GM19452 (cell line): Measurements from ENCODE around the gene PLD2.

Experiments used
- ATAC-seq: cut with Tn5 transposase; IDR thresholded peaks from one replicate; pipeline ENCODE4 v1.9.1; 2021; ENCODE audit not compliant: unreplicated experiment

The PLD2 gene

GRCh38 chr17:4806777-4807604 lies at the start of gene PLD2:
TSS of gene PLD2 (plus strand) at chr17:4807152. CDS start at chr17:4807773, 621 bp downstream.
- ATAC-seq: peak; percentile 95

- no peak for ATAC-seq
Measured at GRCh38 chr17:4759776-4760236, 47.1 kb upstream of the PLD2 start.

GRCh38 chr17:4764595-4764994 lies 42.4 kb upstream of the PLD2 start:
- ATAC-seq: no peak

GRCh38 chr17:4766201-4766600 lies 40.8 kb upstream of the PLD2 start:
- no peak for ATAC-seq

GRCh38 chr17:4766723-4767122 lies 40.2 kb upstream of the PLD2 start:
- no peak for ATAC-seq

GRCh38 chr17:4768298-4768697 lies 38.7 kb upstream of the PLD2 start:
- no peak for ATAC-seq

- no peak for ATAC-seq
Measured at GRCh38 chr17:4769628-4770027, 37.3 kb upstream of the PLD2 start.

- no peak for ATAC-seq
Measured at GRCh38 chr17:4771519-4772234, 35.3 kb upstream of the PLD2 start, which contains the start of gene TM4SF5. TSS of gene TM4SF5 (plus strand) at chr17:4771886. CDS start at chr17:4771923, 37 bp downstream.

- no peak for ATAC-seq
Measured at GRCh38 chr17:4772235-4772613, 34.7 kb upstream of the PLD2 start.

- no peak for ATAC-seq
Measured at GRCh38 chr17:4777969-4778760, 28.8 kb upstream of the PLD2 start.

- no peak for ATAC-seq
Measured at GRCh38 chr17:4780325-4780955, 26.5 kb upstream of the PLD2 start.

- no peak for ATAC-seq
Measured at GRCh38 chr17:4782652-4783051, 24.3 kb upstream of the PLD2 start.

- ATAC-seq: no peak
Measured at GRCh38 chr17:4785311-4786105, 21.4 kb upstream of the PLD2 start.

GRCh38 chr17:4786106-4786511 lies 20.8 kb upstream of the PLD2 start, which contains the start of gene VMO1:
TSS of gene VMO1 (minus strand) at chr17:4786364. CDS start at chr17:4786352, 12 bp downstream.
- ATAC-seq: no peak

GRCh38 chr17:4786516-4786915 lies 20.4 kb upstream of the PLD2 start:
- no peak for ATAC-seq

GRCh38 chr17:4788159-4788806 lies 18.7 kb upstream of the PLD2 start:
- no peak for ATAC-seq

- ATAC-seq: no peak
Measured at GRCh38 chr17:4788807-4789700, 17.9 kb upstream of the PLD2 start, which contains the start of gene GLTPD2. TSS of gene GLTPD2 (plus strand) at chr17:4788964. CDS start at chr17:4789012, 48 bp downstream.

GRCh38 chr17:4789701-4789950 lies 17.3 kb upstream of the PLD2 start:
- no peak for ATAC-seq
